Gastrocnemius medialis (tissue), 4 donors: ENCODE results near the gene ERI3.

Source experiments
- POLR2A ChIP-seq, 2 donors: fragments of 450-650 bp; IDR thresholded peaks; one replicate each; pipeline ENCODE4 v1.6.1; 2017; ENCODE audit warnings: antibody characterized with exemption in 2 of 2, mild to moderate bottlenecking in 2 of 2, moderate library complexity in 2 of 2
- TF ChIP-seq, protein P1 (sequence below), 5 experiments: fragments of 450-650 bp in 3 of 5; fragments of 200-600 bp in 2 of 5; sonication (generic) in 2 of 5; IDR thresholded peaks in 4 of 5; conservative IDR thresholded peaks in 1 of 5; 1 replicate in 4 of 5; 2 replicates in 1 of 5; pipeline ENCODE4 v1.5.1; 2016 to 2019; ENCODE audit warnings: antibody characterized with exemption in 5 of 5, mild to moderate bottlenecking in 3 of 5, moderate library complexity in 3 of 5

DNA sequence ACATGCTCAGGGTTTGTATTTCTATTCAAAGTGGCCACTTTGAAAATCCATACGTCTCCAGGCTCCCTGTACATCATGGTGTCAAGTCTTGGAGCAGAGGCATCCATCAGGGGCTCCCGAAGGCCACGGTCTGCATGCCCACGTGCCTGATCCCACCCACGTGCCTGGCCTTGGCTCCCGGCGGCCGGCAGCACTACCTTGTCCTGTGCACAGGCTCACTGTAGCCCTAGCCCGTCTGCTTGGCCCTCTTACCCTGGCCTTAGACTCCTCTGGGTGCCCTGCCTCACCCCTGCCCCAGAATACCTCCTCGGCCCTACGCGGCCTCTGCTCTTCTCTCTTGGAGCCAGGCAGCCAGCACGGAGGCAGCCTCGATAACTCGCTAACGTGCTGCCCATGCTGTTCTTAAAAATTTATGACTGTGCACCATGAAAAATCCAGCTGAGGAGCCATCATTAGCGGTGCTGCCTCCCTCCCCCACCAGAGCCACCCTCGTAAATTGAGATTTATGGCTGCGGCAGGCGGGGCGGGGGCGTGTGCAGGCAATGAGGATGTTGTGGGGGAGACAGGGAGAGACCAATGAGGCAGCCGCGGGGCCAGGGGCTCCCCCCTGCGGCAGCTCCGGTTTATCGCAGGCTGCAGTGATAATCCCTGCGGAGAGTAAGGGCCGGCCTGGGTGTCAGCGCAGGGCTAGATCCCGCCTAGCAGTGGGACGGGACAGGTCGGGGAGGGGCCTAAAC, 117.2 kb downstream of the ERI3 start:
- TF ChIP-seq, protein P1, sequence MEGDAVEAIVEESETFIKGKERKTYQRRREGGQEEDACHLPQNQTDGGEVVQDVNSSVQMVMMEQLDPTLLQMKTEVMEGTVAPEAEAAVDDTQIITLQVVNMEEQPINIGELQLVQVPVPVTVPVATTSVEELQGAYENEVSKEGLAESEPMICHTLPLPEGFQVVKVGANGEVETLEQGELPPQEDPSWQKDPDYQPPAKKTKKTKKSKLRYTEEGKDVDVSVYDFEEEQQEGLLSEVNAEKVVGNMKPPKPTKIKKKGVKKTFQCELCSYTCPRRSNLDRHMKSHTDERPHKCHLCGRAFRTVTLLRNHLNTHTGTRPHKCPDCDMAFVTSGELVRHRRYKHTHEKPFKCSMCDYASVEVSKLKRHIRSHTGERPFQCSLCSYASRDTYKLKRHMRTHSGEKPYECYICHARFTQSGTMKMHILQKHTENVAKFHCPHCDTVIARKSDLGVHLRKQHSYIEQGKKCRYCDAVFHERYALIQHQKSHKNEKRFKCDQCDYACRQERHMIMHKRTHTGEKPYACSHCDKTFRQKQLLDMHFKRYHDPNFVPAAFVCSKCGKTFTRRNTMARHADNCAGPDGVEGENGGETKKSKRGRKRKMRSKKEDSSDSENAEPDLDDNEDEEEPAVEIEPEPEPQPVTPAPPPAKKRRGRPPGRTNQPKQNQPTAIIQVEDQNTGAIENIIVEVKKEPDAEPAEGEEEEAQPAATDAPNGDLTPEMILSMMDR (IDR thresholded peaks at IDR 0.05 in 4 of 5, conservative IDR thresholded peaks at IDR 0.05 in 1 of 5) = peak in 3 of 5 experiments; percentile 22 to 37 (median 27)
- no peak for TF ChIP-seq POLR2A (IDR thresholded peaks at IDR 0.05)
